Measurements from ENCODE around the gene MAGI2.
"Not testable (repeated sequence)": the region's sequence is repeated elsewhere in the genome, so short reads cannot be mapped to it uniquely, and the experiment has no call there.

MAGI2 gene

DNA sequence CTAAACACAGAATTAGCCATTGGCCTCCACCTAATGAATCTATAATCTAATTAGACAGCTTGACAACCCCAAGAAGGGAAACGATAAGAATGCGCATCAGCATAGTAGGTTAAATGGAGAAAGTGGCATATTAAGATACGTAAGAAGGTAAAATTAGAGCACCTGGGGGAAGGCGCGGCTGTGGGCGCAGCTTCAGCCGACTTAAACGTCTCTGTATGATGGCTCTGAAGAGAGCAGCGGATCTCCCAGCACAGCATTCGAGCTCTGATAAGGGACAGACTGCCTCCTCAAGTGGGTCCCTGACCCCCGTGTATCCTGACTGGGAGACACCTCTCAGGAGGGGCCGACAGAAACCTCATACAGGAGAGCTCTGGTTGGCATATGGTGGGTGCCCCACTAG is 1136.1 kb downstream of the MAGI2 start:
- DNase-seq: no peak

DNA sequence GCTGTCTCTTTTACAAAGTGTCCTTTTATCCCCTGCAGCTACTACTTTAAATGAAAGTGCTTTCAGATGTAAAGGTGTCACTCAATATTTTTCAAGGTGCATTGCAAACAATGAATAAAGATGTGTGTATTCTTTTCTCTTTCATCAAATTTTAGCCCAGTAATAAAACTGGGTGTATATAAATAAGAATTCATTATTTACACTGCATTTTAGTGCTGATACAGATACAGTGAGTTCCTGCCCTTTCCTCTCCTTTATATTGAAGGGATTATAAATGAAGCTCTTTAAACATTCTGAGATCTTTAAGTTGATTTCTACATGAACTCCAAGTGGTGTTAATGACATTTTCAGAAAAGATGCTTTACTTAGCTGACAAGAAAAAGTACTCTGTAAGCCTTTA is 1137.4 kb downstream of the MAGI2 start:
- DNase-seq: no peak

DNA sequence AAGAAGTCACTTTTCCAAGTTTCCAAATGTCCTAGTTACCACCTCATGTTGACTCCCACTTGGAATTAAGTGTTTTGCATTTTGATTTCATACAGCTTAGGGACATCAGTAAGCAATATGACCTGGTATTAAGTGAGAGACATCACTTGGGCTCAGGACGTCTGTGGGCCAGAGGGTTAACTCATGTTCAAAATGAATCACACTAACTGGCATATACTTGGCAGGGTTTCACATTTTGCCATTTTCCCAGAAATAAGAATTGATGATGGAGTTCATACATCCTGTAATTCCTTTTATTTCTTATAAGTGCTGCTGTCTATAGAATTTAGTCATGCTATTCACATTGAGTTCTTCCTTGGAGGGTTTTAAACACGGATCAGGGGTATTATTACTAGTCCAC is 1138.3 kb downstream of the MAGI2 start:
- no peak for DNase-seq

DNA sequence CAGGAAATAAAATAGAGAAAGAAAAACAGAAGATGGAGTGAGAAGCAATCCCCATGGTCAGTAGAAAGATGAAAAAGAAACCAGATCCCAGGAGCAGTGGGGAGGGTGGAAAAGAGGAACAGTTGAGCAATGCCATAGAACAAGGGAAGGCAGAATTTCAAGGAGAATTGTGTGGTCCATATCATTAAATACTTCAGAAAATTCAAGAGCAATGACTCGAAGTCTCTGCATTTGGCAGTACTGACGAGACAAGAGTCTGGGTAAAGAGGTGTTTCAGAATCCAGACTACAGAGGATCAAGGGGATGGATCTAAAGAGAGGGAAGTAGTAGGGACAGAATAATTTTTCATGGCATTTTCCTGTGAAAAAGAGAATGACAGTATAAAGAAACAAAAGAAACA is 1142.3 kb downstream of the MAGI2 start:
- DNase-seq: no peak

DNA sequence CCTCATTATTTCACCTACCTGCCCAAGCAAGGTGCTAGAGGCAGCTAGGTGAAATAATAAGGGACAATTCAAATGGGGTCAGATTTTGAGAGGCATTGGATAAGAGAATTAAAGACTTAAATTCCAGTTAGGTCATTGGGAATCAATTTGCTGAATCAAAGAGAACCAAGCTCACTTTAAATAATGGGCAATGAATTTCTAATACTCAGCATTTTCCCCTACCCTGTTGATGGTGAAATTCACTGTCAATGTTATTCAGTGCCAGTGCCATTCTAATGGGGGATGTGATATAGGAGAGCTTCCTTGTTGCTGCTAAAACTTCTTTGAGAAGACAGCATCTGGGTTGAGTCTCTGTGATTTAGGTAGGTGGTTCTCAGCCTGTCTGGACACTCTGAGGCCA is 1145.6 kb downstream of the MAGI2 start:
- DNase-seq: no peak

DNA sequence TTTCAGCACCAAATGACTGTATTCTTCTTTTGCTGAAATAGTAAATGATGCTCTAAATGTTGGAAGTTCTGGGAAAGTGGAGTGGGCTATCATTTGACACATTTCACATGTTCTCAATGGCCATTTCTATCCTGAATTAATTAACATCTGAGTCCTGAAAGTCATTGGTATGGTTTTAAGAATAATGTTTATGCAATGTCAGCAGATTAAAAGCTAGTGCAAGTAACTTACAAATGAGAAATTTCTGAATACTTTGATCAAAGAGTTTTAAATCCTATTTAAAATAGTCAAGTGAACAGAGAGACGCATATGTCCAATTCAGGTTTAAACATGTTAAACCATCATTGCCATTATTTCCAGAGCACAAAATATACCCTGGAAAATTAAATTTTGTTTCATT is 1146.8 kb downstream of the MAGI2 start:
- no peak for DNase-seq

DNA sequence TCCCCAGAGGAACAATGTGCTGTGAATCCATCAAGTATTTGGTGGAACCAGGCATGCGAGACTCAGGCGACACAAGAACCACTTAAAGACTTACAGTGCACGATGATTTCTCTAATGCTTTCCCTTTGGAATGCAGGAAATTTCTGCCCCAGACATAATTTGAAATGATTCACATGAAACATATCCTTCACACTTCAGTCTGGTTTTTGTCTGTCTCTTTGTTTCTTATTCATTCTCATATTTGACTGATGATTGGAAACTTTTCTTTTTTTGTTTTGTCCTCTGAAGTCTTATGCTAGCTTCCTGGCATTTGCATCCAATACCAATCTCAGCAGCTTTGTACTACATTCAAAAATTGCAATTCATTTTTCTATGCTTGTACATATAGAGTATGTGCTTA is 1152.1 kb downstream of the MAGI2 start:
- no peak for DNase-seq

DNA sequence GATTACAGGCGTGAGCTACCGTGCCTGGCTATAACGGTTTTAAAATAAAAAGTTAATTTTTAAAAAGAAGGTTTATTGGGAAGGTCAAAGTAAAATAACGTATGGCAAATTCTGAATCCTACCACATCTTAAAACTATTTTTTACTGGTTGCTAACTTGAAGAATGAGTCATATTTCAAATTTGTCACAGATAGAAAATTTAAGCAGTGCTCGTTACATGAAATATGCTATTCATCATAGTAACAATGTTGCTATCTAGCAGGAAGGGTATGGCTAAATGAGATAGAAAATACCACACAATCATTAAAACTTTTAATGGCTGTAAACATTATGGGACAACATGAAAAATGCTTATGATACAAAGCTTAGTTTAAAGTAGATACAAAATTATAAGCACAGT is 1154.4 kb downstream of the MAGI2 start:
- no peak for DNase-seq

DNA sequence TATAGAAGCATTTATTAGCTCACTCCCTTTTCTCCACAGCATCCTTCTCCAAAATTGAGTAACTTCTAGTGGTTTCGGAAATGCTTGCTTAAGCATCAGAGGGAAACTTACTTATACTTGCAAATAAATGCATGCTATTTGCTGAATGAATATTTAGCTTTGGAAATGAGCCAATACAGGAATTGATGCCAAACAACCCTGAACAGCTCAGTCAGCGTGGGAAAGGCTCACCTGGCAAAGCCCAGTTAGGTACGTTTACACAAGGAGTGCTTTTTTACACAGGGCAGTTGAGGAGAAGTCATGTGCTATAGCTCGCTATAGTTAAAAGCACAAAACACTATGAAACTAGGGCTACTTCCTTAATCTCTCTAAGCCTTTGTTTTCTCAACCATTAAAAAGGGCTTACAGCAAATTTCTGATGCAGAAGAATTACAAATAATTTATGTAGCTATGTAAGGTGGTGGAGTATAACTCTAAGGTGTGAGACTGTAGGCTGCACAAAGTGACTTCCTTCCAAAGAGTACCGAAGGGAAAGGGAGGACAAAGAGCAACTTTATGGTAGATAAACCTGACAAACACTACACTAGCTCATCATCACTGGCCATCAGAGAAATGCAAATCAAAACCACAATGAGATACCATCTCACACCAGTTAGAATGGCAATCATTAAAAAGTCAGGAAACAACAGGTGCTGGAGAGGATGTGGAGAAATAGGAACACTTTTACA is 1156.7 kb downstream of the MAGI2 start:
- DNase-seq: no peak

DNA sequence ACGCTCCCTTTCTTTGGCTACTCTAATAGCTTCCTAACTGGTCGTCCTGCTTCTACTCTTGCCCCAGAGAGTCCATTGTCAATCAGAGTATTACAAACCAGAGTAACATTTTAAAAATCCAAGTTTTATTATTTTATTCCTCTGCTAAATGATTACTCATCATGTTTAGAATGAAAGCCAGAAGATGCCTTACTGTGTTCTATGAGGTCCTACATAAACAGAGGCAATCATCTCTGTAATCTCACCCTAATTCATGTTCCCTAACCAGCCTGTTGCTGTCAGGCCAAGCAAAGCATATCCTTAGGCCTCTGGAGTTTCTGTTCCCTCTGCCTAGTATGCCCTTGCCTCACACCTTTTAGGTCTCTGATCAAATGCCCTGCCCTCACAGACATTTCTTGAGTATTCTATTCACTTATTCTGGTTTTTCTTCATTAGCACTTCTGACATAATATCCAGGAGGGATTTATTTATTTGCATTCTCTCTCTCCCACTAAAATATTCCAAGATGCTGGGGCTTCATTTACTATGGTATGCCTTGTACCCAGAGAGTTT is 1157.3 kb downstream of the MAGI2 start:
- no peak for DNase-seq

DNA sequence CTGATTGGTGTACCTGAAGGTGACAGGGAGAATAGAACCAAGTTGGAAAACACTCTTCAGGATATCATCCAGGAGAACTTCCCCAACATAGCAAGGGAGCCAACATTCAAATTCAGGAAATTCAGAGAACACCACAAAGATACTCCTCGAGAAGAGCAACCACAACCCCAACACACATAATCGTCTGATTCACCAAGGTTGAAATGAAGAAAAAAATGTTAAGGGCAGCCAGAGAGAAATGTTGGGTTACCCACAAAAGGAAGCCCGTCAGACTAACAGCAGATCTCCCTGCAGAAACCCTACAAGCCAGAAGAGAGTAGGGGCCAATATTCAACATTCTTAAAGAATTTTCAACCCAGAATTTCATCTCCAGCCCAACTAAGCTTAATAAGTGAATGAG is 1164.0 kb downstream of the MAGI2 start:
- not testable (repeated sequence) for DNase-seq

DNA sequence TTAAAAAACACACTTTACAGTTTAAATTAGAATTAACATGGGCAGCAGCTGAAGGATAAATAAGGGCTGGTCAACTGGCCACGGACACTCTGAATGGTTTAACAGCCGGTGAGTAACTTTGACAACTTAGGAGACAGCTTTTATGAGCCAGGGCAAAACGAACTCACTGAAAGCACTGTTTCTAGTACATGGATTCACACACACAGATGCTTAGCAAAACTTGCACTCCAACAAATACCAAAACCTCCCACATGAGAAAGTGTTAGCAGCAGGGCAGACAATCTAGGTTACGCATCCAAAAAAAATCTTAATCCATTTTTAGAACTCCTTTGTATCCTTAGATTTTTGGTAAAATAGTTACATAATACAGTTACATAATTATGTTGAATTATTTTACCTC is 1168.5 kb downstream of the MAGI2 start:
- DNase-seq: no peak

DNA sequence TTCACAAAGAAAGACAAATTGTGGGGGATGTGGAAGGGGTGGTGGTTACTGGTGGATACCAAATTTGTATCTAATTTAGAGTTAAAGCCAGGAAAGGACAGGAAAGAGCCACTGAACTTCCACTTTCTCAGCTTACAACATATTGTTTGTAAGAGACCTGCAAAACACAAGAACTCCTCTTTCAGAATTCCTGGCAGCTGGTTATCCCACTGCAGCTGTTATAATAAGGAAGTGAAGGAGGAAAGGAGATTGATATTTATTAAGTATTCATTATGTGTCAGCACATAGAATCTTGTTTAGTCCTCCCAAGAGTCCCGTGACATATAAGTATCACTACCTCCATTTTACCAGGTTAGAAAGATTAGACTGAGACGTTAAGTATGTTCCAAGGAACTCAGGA is 1173.2 kb downstream of the MAGI2 start:
- DNase-seq: no peak

DNA sequence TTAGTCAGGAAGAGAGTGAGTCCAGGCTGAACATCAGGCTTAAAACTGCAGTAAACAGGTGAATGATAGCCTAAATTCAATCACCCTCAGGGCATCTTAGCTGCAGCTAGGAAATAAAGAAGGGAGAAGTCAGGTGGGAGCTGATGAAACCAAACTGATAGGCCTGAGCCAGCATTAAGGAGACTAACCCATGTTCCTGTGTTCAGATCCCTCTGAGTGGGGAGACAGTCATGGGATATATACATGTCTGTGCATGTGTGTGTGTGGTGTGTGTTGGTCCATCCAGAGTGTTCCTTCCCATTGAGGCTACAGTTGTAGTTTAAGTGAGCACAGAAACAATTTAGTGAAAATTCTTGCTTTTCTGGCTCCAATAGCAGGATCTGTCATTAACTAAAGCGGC is 1174.0 kb downstream of the MAGI2 start:
- DNase-seq: no peak

DNA sequence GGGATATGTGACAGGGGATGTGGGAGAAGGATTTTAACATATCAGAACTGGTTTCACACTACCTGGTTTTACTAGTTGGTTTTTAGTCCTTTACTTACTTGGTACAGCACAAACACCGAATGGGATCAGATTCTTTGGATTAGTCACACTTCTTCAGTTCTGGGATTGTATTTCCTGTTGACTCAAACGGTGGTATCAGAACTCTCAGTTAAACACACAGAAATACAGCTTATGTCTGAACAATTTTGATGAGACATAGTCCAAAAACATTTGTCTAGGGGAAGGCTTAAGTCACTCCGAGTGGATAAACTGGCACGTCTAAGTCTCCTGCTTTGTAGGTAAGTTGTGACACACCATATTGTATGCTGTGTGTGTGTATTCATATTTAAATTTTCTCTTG is 1174.4 kb downstream of the MAGI2 start:
- no peak for DNase-seq

DNA sequence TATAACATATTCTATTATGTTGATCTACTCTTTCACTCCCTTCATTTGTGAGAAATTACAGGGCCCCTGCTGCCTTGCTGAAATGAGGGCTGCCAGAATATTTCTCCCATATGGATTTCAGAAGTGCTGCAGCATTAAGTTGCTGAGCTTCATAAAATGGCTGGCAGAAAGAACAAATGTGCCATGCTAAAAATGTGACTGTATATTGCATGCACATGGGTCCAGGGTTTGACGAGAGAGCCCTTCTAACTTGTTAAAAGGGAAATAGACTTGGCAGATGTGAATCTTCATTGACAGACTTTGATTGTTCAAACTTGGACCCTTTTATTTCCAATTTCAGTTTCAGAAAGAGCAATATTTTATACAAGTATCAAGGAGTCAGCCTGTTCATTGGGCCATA is 1186.3 kb downstream of the MAGI2 start:
- no peak for DNase-seq

DNA sequence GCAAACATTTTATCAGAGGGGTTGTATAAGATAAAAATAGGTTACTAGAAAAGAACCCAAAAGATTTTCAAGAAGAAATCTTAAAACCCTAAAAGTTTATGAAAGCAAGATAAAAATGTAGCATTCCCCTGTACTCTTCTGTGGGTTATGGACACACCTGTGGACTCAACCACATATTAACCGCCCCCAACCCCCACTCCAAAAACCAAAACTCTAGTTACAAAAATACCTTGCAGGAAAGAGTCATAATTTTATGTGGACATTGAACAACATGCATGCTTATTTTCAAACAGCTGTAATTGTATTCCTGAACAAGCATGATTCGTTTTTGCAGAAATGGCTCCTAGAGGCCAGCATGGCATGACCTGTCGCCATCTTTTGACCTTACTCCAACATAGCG is 1188.0 kb downstream of the MAGI2 start:
- no peak for DNase-seq

DNA sequence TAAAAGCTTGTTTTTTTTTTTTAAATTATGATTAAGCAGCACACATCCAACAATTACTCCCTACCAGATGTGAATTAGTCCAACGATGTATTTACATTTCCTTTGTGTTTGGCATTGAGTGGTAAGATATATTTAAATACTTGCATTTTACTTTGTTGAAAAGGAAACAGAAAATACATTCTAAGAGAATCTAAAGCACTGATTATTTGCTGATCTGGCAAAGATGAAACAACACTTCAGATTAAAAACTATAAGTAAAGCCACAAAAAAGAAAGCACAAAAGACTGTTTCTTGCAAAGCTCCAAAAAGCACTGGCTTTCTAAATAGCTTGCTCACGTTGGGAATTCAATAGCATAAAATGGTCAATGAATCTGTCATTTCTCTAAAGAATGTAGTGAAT is 1188.4 kb downstream of the MAGI2 start:
- no peak for DNase-seq

DNA sequence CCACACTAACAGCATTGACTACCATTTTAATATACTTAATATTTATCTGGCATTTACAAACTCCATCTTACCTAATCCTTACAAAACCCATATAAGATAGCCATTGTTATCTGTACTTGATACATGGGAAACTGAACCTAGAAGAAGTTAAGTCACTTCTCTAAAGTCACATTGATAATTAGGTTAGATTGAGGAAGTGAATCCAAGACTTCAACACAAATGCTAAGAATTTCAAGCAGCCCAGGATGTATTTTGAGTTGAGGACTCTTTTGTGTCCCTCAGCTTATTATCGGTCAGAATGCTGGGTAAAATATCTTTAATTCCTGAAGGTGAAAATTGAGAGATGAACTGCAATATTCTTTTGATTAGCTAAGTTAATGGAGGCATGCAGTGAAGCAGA is 1189.4 kb downstream of the MAGI2 start:
- DNase-seq: no peak

DNA sequence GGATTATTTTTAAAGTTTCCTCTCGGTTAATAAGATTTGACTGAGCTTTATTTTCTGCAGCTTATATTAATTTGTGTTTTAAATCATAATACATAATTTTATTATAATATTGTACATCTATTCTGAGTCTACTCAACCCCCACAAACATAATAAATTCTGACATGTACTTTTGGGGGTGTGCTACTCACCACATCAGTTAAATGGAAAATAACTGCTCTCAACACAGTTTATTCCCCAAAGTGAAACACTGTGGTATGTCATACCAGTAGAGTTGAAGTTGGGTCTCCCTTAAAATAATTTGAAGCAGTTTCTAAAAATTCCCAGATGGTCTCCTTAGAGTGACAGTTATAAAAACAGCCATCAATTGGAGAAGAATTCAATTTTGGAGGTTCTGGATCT is 1191.7 kb downstream of the MAGI2 start:
- no peak for DNase-seq

DNA sequence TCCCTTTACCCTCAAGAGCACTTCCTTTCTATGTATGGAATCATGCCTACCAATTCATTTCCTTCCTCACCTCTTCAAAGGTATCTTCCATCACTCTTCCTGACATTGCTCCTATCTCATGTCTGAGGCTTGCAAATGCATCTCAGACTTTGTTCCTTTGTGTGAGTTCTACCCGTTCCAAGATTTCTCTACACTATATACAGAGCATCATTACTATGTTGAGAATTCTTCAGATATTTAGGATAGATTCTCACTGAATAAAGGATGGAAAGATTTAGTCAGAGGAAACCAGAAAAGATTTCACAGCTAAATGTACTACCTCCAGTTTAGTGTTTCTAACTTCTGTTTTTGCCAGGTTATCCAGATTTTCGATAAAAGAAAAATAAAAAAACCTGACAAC is 1192.2 kb downstream of the MAGI2 start:
- no peak for DNase-seq

DNA sequence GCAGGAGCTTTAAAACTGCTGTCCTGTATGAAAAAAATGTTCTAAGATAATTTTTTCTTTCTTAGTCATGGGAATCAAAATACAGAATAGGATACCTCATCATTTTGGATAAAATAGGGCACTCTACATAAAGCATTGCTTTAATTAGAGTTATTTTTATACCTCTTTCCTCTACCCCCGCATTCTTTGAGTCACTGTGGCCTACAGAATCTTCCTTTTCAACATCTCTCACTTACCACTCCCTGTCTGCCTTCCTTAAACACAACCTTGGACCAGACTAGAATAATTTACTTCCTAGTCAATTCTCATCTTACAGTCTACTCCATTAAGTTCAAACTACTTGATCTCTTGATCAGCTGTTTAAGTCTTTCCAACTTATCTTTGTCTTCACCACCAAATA is 1192.6 kb downstream of the MAGI2 start:
- DNase-seq: no peak

DNA sequence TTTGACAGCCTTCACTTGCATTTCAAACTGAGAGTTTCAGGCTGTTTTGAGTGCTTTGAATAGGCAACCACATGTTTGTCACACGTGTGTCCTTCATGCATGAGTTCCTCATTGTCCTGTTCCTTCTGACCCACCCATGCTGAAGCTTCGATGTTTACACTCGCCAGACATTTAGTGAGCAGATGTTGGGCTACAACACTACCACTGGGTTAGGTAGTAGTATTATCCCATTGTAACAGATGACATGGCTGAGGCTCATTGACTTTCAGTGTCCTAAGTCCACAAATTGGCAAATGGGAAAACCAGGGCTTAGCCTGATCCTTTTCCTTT is 1198.8 kb downstream of the MAGI2 start:
- no peak for DNase-seq

DNA sequence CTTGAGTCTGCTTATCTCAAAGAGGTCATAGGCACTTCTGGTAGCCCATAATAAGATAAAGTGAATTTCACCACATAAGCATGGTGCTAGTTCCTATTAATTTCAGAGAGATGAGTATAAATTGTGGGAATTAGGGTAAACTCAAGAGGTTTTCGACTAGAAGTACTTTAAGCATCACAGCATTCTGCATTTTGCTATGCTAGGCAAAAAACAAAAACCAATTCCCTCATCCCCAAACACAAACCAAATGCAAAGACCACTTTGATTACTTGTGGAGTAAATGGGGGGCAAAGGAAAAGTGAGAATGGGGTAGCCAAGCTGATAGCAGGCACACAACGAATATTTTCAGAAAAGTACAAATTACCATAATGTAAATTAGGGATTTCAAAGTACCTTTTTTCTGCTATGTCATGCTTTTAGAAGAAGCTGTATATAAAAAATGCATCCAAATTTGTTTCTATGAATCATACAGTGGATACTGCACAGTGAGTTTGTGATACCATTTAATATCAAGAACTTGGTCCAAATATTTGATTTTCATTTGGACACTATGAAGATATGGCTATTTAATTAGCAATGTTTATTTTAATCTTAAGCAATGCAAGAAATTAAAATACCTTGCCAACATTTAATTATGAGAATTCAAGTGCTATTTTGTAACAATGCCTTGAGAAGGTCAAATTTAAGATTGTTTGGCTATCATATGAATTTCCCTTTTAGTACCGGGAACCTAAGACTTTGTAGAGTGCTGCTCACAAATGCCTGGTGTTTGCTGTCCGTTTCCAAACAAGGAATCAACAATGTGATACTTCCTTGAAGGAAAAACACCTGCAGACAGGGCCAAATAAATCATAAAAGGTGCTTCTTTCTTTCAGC is 1199.4 kb downstream of the MAGI2 start:
- DNase-seq: no peak

DNA sequence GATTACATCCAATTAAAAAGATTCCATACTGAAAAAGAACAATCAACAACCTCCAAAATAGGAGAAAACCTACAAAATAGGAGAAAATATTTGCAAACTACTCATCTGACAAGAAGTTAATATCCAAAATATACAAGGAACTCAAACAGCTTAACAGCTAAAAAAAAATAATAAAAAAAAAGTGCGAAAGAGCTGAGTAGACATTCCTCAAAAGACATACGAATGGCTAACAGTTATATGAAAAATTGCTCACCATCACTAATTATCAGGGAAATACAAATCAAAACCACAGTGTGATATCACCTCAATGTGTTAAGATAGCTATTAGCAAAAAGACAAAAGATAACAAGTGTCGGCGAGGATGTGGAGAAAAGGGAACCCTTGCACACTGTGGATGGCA is 1204.6 kb downstream of the MAGI2 start:
- no peak for DNase-seq
